Brain microvascular endothelial cell (primary cell): ENCODE data around the gene ATMIN.

Experiments
- DNase-seq: peaks from one replicate; pipeline ENCODE4 v3.0.0-alpha.2; 2020
- H3K27ac ChIP-seq: fragments of 250-450 bp; sonication (Bioruptor Pico); 2 replicates; pipeline ENCODE4 v1.5.1; 2020; ENCODE audit warnings: mild to moderate bottlenecking, moderate library complexity
- H3K27me3 ChIP-seq: fragments of 250-450 bp; sonication (Bioruptor Pico); replicated peaks from 2 replicates; pipeline ENCODE4 v1.5.1; 2020; ENCODE audit warnings: mild to moderate bottlenecking
- H3K36me3 ChIP-seq: fragments of 250-450 bp; sonication (Bioruptor Pico); replicated peaks from 2 replicates; pipeline ENCODE4 v1.5.1; 2020; ENCODE audit warnings: mild to moderate bottlenecking
- H3K4me3 ChIP-seq: 2 replicates; pipeline ENCODE4 v1.5.1; 2011; ENCODE audit warnings: low read depth, mild to moderate bottlenecking, control low read depth, low read length, moderate library complexity
- CTCF ChIP-seq: IDR thresholded peaks from 2 replicates; pipeline ENCODE4 v1.5.1; 2011; ENCODE audit warnings: low read depth, mild to moderate bottlenecking, moderate library complexity, low read length, control low read depth, inconsistent platforms; ENCODE audit errors: missing control alignments
- in situ Hi-C: cut with HindIII; loops from 2 replicates; pipeline ENCODE4 v1.10.0; 2017; ENCODE audit warnings: low sequenced_read_pairs, low pct_ligation_motif_present

The ATMIN gene

GRCh38 chr16:81073560-81074330 is 38.1 kb downstream of the ATMIN start:
- H3K4me3 ChIP-seq = no peak overlapping the region
- no peak for DNase-seq
- in situ Hi-C loops = no loop called here
- no peak overlapping the region for H3K27ac ChIP-seq
- TF ChIP-seq CTCF = no peak
- H3K36me3 ChIP-seq = no peaks in the 10 kb centered on the region
- no peaks in the 10 kb centered on the region for H3K27me3 ChIP-seq

GRCh38 chr16:81076566-81077075 is 41.0 kb downstream of the ATMIN start:
- peak overlapping the region; percentile 84 for H3K4me3 ChIP-seq
- no peaks in the 10 kb centered on the region for H3K27me3 ChIP-seq
- peak; percentile 75 for DNase-seq
- TF ChIP-seq CTCF = no peak
- H3K36me3 ChIP-seq = no peaks in the 10 kb centered on the region
- in situ Hi-C loops = no loop called here
- peak overlapping the region; percentile 95 for H3K27ac ChIP-seq

GRCh38 chr16:81077076-81077940 is 41.7 kb downstream of the ATMIN start, which contains the start of gene C16orf46:
C16orf46 (minus strand) TSS chr16:81077238; CDS start chr16:81063955, 13,283 bp downstream.
- Histone ChIP-seq H3K27ac (peak within 1 kb of the TSS; percentile 95), H3K27me3 (no peaks in the 10 kb centered on the region), H3K36me3 (no peaks in the 10 kb centered on the region), H3K4me3 (peak within 1 kb of the TSS; percentile 84)
- peak; percentile 98 for DNase-seq
- in situ Hi-C loops = no loop called here
- no peak for TF ChIP-seq CTCF

- H3K27me3 ChIP-seq = no peaks in the 10 kb centered on the region
- H3K27ac ChIP-seq = no peak overlapping the region
- no peaks in the 10 kb centered on the region for H3K36me3 ChIP-seq
- DNase-seq = no peak
- no peak for TF ChIP-seq CTCF
- in situ Hi-C loops = no loop called here
- no peak overlapping the region for H3K4me3 ChIP-seq
Measured at GRCh38 chr16:81080233-81080632, 44.6 kb downstream of the ATMIN start.

GRCh38 chr16:81081014-81081413 is 45.4 kb downstream of the ATMIN start:
- TF ChIP-seq CTCF = no peak
- H3K27me3 ChIP-seq = no peaks in the 10 kb centered on the region
- H3K4me3 ChIP-seq = no peak overlapping the region
- H3K27ac ChIP-seq = no peak overlapping the region
- no peaks in the 10 kb centered on the region for H3K36me3 ChIP-seq
- in situ Hi-C loops = no loop called here
- DNase-seq = no peak
